ENCODE data around the gene BCL3. TPM values are rescaled to one million over a fixed set of nuclear protein-coding genes. Genes with fewer than 3 reads are reported as not detected.

BCL3 gene
- total and polyA plus RNA-seq, 10 of the 15 experiments (the other 5 are each of a cell fraction or from before 2014, with no cell fraction given), result 0.55 to 22.7 (median 3.6) TPM

DNA sequence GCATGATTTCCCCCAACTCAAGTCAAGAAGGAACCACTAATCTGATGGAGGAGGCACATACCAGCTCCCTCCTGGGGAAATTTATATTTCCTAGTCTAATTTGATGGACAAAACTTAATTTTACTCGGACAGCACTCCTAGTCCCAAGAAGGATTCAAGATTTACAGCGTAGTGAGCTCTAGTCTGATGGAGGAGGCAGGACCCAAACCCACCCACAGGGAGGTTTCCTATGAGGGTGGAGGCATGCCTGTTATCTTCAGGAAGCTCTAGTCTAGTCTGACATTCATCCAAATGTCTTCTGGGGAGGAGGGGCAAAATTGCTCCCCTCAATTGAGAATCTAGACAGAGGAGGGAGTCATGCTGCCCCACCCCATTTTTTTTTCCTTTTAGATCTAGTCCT lies 10.4 kb upstream of the BCL3 start:
- BruUV-seq (replicated peaks), result no TSS peak
- POLR2A ChIA-PET, result interaction anchor here (0.8 to 3.8 kb wide), 6 partner anchors 9 to 34 kb away, joined by 3 to 20 read pairs (median 7); partner anchors contain the start of gene BCL3
- intact Hi-C loops (cut with micrococcal nuclease; ENCODE audit: unreplicated experiment) (no loop called here), in situ Hi-C loops (cut with MboI) (no loop called here)
- Histone ChIP-seq H3K4me1 (ENCODE audit: control insufficient read depth, insufficient read depth, low read length) (peaks cover 35% of the 10 kb centered on the region), H3K36me3 (ENCODE audit: control insufficient read depth in 2 of 2, insufficient read depth in 2 of 2, low read length in 1 of 2) (no peaks in the 10 kb centered on the region), H3K9ac (ENCODE audit: control insufficient read depth, insufficient read depth, low read length) (peak overlapping the region; percentile 41; the same call in 1 of the 2 replicates), H3K79me2 (ENCODE audit: control insufficient read depth, insufficient read depth, low read length) (no peaks in the 10 kb centered on the region), H3K4me2 (ENCODE audit: control insufficient read depth, insufficient read depth) (peak overlapping the region; percentile 36; the same call in 1 of the 2 replicates), H3K9me3 (replicated peaks; ENCODE audit: control insufficient read depth, insufficient read depth, low read length) (no peaks in the 10 kb centered on the region), H2AFZ (ENCODE audit: control insufficient read depth, low read depth, low read length) (no peak overlapping the region), H3K27ac (ENCODE audit: control insufficient read depth, insufficient read depth) (peak overlapping the region; percentile 77), H4K20me1 (ENCODE audit: control insufficient read depth, insufficient read depth) (no peaks in the 10 kb centered on the region), H3K27me3 (replicated peaks in 1 of 2; ENCODE audit: control insufficient read depth in 2 of 2, insufficient read depth in 2 of 2, low read length in 1 of 2) (no peaks in the 10 kb centered on the region), H3K4me3 (no peak overlapping the region)
- DNase-seq (ENCODE audit: low read depth, low spot score) (no peak), ATAC-seq (no peak), FAIRE-seq (no peak)
- RAD21 ChIA-PET (ENCODE audit: unreplicated experiment), result interaction anchor here (0.6 to 2.6 kb wide), 6 partner anchors 10 to 84 kb away, joined by 3 to 27 read pairs (median 4); no protein-coding TSS in a partner anchor
- CTCF ChIA-PET, result interaction anchor here (0.7 to 3.6 kb wide), 5 partner anchors 14 to 46 kb away, joined by 3 to 34 read pairs (median 6); no protein-coding TSS in a partner anchor
- SMC1A ChIA-PET (ENCODE audit: uncharacterized antibody, unreplicated experiment), result interaction anchor here (1.1 to 2.5 kb wide), 5 partner anchors 10 to 33 kb away, joined by 5 to 36 read pairs (median 7); no protein-coding TSS in a partner anchor
- TF ChIP-seq GATAD2B (conservative IDR thresholded peaks at IDR 0.05; ENCODE audit: low read depth) (no peak), NR2C2 (IDR thresholded peaks at IDR 0.05; ENCODE audit: borderline replicate concordance, control insufficient read depth, insufficient read length, low read depth) (no peak), ZNF217 (IDR thresholded peaks at IDR 0.05) (no peak)
- TF ChIP-seq, protein P1, sequence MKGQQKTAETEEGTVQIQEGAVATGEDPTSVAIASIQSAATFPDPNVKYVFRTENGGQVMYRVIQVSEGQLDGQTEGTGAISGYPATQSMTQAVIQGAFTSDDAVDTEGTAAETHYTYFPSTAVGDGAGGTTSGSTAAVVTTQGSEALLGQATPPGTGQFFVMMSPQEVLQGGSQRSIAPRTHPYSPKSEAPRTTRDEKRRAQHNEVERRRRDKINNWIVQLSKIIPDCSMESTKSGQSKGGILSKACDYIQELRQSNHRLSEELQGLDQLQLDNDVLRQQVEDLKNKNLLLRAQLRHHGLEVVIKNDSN (IDR thresholded peaks at IDR 0.05; ENCODE audit: borderline replicate concordance, extremely low read length, insufficient read depth, low read depth, low read length), result no peak
- TF ChIP-seq, protein P2, sequence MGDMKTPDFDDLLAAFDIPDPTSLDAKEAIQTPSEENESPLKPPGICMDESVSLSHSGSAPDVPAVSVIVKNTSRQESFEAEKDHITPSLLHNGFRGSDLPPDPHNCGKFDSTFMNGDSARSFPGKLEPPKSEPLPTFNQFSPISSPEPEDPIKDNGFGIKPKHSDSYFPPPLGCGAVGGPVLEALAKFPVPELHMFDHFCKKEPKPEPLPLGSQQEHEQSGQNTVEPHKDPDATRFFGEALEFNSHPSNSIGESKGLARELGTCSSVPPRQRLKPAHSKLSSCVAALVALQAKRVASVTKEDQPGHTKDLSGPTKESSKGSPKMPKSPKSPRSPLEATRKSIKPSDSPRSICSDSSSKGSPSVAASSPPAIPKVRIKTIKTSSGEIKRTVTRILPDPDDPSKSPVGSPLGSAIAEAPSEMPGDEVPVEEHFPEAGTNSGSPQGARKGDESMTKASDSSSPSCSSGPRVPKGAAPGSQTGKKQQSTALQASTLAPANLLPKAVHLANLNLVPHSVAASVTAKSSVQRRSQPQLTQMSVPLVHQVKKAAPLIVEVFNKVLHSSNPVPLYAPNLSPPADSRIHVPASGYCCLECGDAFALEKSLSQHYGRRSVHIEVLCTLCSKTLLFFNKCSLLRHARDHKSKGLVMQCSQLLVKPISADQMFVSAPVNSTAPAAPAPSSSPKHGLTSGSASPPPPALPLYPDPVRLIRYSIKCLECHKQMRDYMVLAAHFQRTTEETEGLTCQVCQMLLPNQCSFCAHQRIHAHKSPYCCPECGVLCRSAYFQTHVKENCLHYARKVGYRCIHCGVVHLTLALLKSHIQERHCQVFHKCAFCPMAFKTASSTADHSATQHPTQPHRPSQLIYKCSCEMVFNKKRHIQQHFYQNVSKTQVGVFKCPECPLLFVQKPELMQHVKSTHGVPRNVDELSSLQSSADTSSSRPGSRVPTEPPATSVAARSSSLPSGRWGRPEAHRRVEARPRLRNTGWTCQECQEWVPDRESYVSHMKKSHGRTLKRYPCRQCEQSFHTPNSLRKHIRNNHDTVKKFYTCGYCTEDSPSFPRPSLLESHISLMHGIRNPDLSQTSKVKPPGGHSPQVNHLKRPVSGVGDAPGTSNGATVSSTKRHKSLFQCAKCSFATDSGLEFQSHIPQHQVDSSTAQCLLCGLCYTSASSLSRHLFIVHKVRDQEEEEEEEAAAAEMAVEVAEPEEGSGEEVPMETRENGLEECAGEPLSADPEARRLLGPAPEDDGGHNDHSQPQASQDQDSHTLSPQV (IDR thresholded peaks at IDR 0.05), result no peak
- 0% methylated on average over 2 of the region's 2 CpGs for WGBS (ENCODE audit: insufficient coverage, insufficient replicate concordance, low lambda C conversion rate, missing lambda C conversion rate)
